Mesothelial cell of epicardium (in vitro differentiated cells): ENCODE data around the gene GPR65. TPM values are rescaled to one million over a fixed set of nuclear protein-coding genes. Genes with fewer than 3 reads are reported as not detected.
"Not testable (repeated sequence)": the region's sequence is repeated elsewhere in the genome, so short reads cannot be mapped to it uniquely, and the experiment has no call there.

ENCODE experiments used
- DNase-seq, 2 experiments: peaks; one replicate each; pipeline ENCODE4 v3.0.0; 2021; ENCODE audit warnings: low spot score in 2 of 2; ENCODE audit not compliant: unreplicated experiment in 2 of 2
- H3K27ac Mint-ChIP-seq: 2 replicates; pipeline ENCODE4 v1.8.0; 2021; ENCODE audit warnings: mixed read lengths
- H3K27me3 Mint-ChIP-seq: 2 replicates; pipeline ENCODE4 v1.8.0; 2021; ENCODE audit warnings: low read depth, mixed read lengths
- H3K36me3 Mint-ChIP-seq: 2 replicates; pipeline ENCODE4 v1.8.0; 2021; ENCODE audit warnings: mixed read lengths
- H3K4me1 Mint-ChIP-seq: 2 replicates; pipeline ENCODE4 v1.8.0; 2021; ENCODE audit warnings: mixed read lengths
- H3K4me3 Mint-ChIP-seq: 2 replicates; pipeline ENCODE4 v1.8.0; 2021; ENCODE audit warnings: mild to moderate bottlenecking, moderate library complexity, mixed read lengths
- H3K9me3 Mint-ChIP-seq: 2 replicates; pipeline ENCODE4 v1.8.0; 2021; ENCODE audit warnings: mixed read lengths
- total RNA-seq: library from RNA; stranded (reverse); gene quantifications from 3 replicates; pipeline ENCODE4 v1.2.1, GENCODE V29; 2021
- TF ChIP-seq, protein P1 (sequence below): fragments of 200-600 bp; sonication (generic); IDR thresholded peaks from one replicate; pipeline ENCODE4 v1.5.0; 2021; ENCODE audit warnings: antibody characterized with exemption; ENCODE audit not compliant: unreplicated experiment

Gene GPR65
- total RNA-seq, 1 donor from 2014 or later = not detected

DNA sequence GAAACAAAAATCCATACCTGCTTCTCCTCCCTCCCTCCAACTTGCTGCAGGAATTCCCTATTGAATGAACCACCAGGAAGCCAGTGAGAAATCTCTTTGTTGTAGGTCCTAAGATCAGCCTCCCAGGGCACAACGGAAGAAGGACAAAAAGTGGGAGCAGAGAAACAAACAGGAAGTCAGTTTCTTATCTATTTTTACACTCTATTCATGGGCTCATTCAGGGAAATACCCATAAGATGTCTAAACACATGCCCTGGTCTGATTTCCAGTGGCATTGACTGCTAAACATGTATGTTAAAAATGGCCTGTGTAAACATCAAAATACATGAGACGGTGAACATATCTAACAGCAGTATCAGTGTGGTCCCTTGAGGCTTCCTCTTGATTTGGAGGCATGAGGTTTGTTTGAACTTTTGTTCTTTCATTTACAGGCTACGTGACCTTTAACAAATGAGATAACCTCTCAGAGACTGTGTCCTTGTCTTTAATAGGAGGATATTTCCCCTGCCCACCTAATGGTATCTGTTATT is 18.8 kb downstream of the GPR65 start:
- H3K4me3 Mint-ChIP-seq = no peak overlapping the region
- H3K36me3 Mint-ChIP-seq = no peaks in the 10 kb centered on the region
- H3K9me3 Mint-ChIP-seq = no peaks in the 10 kb centered on the region
- TF ChIP-seq, protein P1, sequence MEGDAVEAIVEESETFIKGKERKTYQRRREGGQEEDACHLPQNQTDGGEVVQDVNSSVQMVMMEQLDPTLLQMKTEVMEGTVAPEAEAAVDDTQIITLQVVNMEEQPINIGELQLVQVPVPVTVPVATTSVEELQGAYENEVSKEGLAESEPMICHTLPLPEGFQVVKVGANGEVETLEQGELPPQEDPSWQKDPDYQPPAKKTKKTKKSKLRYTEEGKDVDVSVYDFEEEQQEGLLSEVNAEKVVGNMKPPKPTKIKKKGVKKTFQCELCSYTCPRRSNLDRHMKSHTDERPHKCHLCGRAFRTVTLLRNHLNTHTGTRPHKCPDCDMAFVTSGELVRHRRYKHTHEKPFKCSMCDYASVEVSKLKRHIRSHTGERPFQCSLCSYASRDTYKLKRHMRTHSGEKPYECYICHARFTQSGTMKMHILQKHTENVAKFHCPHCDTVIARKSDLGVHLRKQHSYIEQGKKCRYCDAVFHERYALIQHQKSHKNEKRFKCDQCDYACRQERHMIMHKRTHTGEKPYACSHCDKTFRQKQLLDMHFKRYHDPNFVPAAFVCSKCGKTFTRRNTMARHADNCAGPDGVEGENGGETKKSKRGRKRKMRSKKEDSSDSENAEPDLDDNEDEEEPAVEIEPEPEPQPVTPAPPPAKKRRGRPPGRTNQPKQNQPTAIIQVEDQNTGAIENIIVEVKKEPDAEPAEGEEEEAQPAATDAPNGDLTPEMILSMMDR = no peak
- no peak overlapping the region for H3K27ac Mint-ChIP-seq
- peaks cover 16% of the 10 kb centered on the region for H3K27me3 Mint-ChIP-seq
- DNase-seq = no peak
- peaks cover 12% of the 10 kb centered on the region for H3K4me1 Mint-ChIP-seq

GRCh38 chr14:88024252-88025086 is 19.5 kb downstream of the GPR65 start:
- H3K27ac Mint-ChIP-seq, H3K36me3 Mint-ChIP-seq, H3K4me3 Mint-ChIP-seq, DNase-seq, H3K9me3 Mint-ChIP-seq: not testable (repeated sequence)
- Mint-ChIP-seq H3K27me3 (peaks cover 18% of the 10 kb centered on the region), H3K4me1 (peaks cover 12% of the 10 kb centered on the region)

DNA sequence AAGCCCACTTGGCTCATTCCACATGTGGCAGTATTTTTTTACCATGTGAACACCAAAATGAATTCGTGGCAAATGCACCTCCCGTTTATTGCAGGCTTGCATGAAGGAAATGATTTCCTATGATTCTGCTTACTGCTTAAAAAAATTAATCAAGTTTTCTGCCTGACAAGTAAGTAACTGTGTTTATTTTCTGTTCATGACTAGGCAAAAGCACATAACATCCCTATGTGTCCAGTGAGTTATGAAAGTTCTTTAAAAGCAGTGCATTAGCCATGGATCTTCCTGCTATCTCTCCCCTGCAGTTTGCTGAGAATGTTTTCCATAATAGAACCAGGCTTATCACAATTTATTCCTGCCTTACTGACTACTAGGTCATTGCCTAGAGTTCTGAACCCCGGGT is 20.4 kb downstream of the GPR65 start:
- TF ChIP-seq, protein P1 = no peak
- no peak for DNase-seq
- Mint-ChIP-seq H3K27me3 (peaks cover 20% of the 10 kb centered on the region), H3K4me3 (no peak overlapping the region), H3K9me3 (no peaks in the 10 kb centered on the region), H3K4me1 (peaks cover 12% of the 10 kb centered on the region), H3K36me3 (no peaks in the 10 kb centered on the region), H3K27ac (no peak overlapping the region)

GRCh38 chr14:88026890-88027289 is 22.0 kb downstream of the GPR65 start:
- H3K4me3 Mint-ChIP-seq = no peak overlapping the region
- no peaks in the 10 kb centered on the region for H3K36me3 Mint-ChIP-seq
- H3K4me1 Mint-ChIP-seq = peaks cover 12% of the 10 kb centered on the region
- peaks cover 18% of the 10 kb centered on the region for H3K27me3 Mint-ChIP-seq
- DNase-seq = no peak
- TF ChIP-seq, protein P1 = no peak
- H3K27ac Mint-ChIP-seq = no peak overlapping the region
- no peaks in the 10 kb centered on the region for H3K9me3 Mint-ChIP-seq

GRCh38 chr14:88029500-88029899 is 24.6 kb downstream of the GPR65 start:
- TF ChIP-seq, protein P1 = no peak
- no peak overlapping the region for H3K27ac Mint-ChIP-seq
- no peaks in the 10 kb centered on the region for H3K36me3 Mint-ChIP-seq
- peaks cover 5% of the 10 kb centered on the region for H3K9me3 Mint-ChIP-seq
- H3K4me1 Mint-ChIP-seq = peaks cover 12% of the 10 kb centered on the region
- no peak overlapping the region for H3K4me3 Mint-ChIP-seq
- H3K27me3 Mint-ChIP-seq = peaks cover 16% of the 10 kb centered on the region
- no peak for DNase-seq

GRCh38 chr14:88030079-88030478 is 25.1 kb downstream of the GPR65 start:
- H3K36me3 Mint-ChIP-seq = no peaks in the 10 kb centered on the region

More at GRCh38 chr14:88030079-88030478, 25.1 kb downstream of the GPR65 start:
- no peak for DNase-seq
- Mint-ChIP-seq H3K27me3 (peaks cover 16% of the 10 kb centered on the region), H3K4me1 (peaks cover 7% of the 10 kb centered on the region), H3K27ac (no peak overlapping the region), H3K9me3 (peaks cover 5% of the 10 kb centered on the region), H3K4me3 (no peak overlapping the region)
- TF ChIP-seq, protein P1 = no peak
